Tibial nerve (tissue), 3 donors: ENCODE measurements around the gene SDHAF1.

Experiments
- POLR2A ChIP-seq, 2 donors: fragments of 450-650 bp; IDR thresholded peaks; one replicate each; pipeline ENCODE4 v1.6.1; 2017; ENCODE audit warnings: antibody characterized with exemption in 2 of 2, mild to moderate bottlenecking in 2 of 2, moderate library complexity in 2 of 2
- TF ChIP-seq, protein P1 (sequence below), 5 experiments: fragments of 200-600 bp in 3 of 5; fragments of 450-650 bp in 2 of 5; sonication (generic) in 3 of 5; IDR thresholded peaks; one replicate each; pipeline ENCODE4 v1.5.1; 2016 to 2019; ENCODE audit warnings: antibody characterized with exemption in 5 of 5, mild to moderate bottlenecking in 3 of 5, moderate library complexity in 2 of 5

DNA sequence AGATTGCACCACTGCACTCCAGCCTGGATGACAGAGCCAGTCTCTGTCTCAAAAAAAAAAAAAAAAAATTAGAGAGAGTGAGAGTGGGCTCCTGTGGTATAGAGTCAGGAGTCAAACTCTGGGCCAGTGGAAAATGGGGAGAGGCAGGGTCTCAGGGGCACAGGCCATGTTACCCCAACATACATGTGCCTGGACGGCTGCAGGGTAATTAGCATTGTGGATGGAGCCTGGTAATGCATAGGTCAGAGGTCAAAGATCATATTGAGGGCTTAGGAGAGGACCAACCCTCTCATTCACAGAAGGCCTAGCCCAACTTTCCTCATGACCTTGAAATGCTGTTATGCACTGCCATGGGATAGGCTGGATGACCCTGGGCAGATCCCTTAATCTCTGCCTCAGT is 30.6 kb downstream of the SDHAF1 start:
- TF ChIP-seq, protein P1, sequence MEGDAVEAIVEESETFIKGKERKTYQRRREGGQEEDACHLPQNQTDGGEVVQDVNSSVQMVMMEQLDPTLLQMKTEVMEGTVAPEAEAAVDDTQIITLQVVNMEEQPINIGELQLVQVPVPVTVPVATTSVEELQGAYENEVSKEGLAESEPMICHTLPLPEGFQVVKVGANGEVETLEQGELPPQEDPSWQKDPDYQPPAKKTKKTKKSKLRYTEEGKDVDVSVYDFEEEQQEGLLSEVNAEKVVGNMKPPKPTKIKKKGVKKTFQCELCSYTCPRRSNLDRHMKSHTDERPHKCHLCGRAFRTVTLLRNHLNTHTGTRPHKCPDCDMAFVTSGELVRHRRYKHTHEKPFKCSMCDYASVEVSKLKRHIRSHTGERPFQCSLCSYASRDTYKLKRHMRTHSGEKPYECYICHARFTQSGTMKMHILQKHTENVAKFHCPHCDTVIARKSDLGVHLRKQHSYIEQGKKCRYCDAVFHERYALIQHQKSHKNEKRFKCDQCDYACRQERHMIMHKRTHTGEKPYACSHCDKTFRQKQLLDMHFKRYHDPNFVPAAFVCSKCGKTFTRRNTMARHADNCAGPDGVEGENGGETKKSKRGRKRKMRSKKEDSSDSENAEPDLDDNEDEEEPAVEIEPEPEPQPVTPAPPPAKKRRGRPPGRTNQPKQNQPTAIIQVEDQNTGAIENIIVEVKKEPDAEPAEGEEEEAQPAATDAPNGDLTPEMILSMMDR (IDR thresholded peaks at IDR 0.05), result no peak
- no peak for TF ChIP-seq POLR2A (IDR thresholded peaks at IDR 0.05)
